Activated CD8-positive, alpha-beta memory T cell treated with anti-CD3 and anti-CD28 coated beads, Interleukin-2, amount 50 U/mL, for 1 hour (primary cell): Measurements from ENCODE around the gene HMCN2.
"Not testable (repeated sequence)": the region's sequence is repeated elsewhere in the genome, so short reads cannot be mapped to it uniquely, and the experiment has no call there.

Source experiments
- DNase-seq: peaks from one replicate; pipeline ENCODE4 v3.0.0-alpha.2; 2020; ENCODE audit errors: extremely low read depth

The HMCN2 gene

GRCh38 chr9:130330202-130330862 is 64.8 kb downstream of the HMCN2 start:
- DNase-seq = no peak

- DNase-seq = no peak
These were observed 65.5 kb downstream of the HMCN2 start for GRCh38 chr9:130331061-130331460.

GRCh38 chr9:130331573-130331972 is 66.0 kb downstream of the HMCN2 start:
- no peak for DNase-seq

- DNase-seq = no peak
These were observed 66.9 kb downstream of the HMCN2 start for GRCh38 chr9:130332384-130332926.

GRCh38 chr9:130333041-130333711 is 67.6 kb downstream of the HMCN2 start:
- DNase-seq = no peak

GRCh38 chr9:130333712-130334062 is 68.1 kb downstream of the HMCN2 start:
- no peak for DNase-seq

- DNase-seq = no peak
These were observed 69.4 kb downstream of the HMCN2 start for GRCh38 chr9:130334915-130335314.

GRCh38 chr9:130336027-130336610 is 70.6 kb downstream of the HMCN2 start:
- DNase-seq = no peak

GRCh38 chr9:130336885-130337284 is 71.3 kb downstream of the HMCN2 start:
- DNase-seq = no peak

- no peak for DNase-seq
These were observed 71.8 kb downstream of the HMCN2 start for GRCh38 chr9:130337318-130337717.

GRCh38 chr9:130337784-130338380 is 72.3 kb downstream of the HMCN2 start:
- DNase-seq = no peak

- DNase-seq = not testable (repeated sequence)
These were observed 73.3 kb downstream of the HMCN2 start for GRCh38 chr9:130338891-130339290.

GRCh38 chr9:130339306-130339705 is 73.7 kb downstream of the HMCN2 start:
- DNase-seq = no peak

GRCh38 chr9:130340011-130340410 is 74.5 kb downstream of the HMCN2 start:
- no peak for DNase-seq

GRCh38 chr9:130340557-130340956 is 75.0 kb downstream of the HMCN2 start:
- not testable (repeated sequence) for DNase-seq

- DNase-seq = no peak
These were observed 75.6 kb downstream of the HMCN2 start for GRCh38 chr9:130341128-130341527.

- no peak for DNase-seq
These were observed 76.5 kb downstream of the HMCN2 start for GRCh38 chr9:130341839-130342713.

- no peak for DNase-seq
These were observed 77.1 kb downstream of the HMCN2 start for GRCh38 chr9:130342714-130343085.

- DNase-seq = no peak
These were observed 77.9 kb downstream of the HMCN2 start for GRCh38 chr9:130343445-130343918.

GRCh38 chr9:130344366-130344765 is 78.8 kb downstream of the HMCN2 start:
- DNase-seq = no peak
